HG03045 (cell line): ENCODE measurements around the gene MKLN1.
"Not testable (repeated sequence)": the region's sequence is repeated elsewhere in the genome, so short reads cannot be mapped to it uniquely, and the experiment has no call there.

Experiments used
- ATAC-seq: cut with Tn5 transposase; IDR thresholded peaks from one replicate; pipeline ENCODE4 v1.9.1; 2021; ENCODE audit warnings: mild to moderate bottlenecking, moderate library complexity; ENCODE audit not compliant: unreplicated experiment

MKLN1 gene

DNA sequence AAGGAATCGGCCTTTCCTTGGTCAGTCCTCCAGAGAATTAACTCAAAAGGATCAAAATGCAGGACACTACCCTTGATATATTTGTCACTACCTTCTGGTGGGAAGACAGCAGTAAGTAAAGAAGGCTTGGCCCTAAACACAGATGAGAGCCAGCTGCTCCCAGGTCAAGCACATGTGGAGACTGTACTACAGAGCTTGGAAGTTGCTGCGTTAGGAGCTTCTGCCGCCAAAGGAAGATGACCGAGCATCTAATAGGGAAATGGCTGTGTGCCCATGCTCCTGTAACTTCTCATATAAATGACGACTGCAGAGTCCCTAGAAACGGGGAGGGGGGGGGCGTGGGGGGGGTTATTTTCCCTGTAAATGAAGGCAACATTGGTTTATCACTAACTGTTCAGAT lies 169.8 kb downstream of the MKLN1 start:
- no peak for ATAC-seq

DNA sequence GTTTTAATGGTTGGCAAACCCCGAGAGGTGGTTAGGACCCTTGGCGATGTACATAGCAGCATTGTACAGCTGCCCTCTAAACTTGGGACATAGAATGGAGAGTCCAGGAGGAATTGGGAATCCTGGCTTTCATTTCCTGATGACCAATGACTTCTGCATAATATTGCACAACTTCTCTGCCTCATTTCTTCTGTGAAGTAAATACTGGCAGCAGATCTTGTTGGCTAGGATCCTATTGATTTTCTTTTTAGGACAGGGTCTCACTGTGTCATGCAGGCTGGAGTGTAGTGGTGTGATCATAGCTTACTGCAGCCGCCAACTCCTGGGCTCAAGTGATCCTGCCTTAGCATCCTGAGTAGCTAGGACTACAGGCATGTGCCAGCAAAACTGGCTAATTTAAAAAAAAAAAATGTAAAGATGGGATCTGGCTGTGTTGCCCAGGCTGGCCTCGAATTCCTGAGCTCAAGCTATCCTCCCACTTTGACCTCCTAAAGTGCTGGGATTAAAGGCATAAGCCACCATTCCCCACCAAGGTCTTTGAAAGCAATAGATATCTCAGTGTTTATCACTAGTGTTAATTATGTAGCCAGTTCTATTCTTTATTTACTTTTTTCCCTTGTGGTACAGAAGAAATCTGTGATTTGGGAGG lies 170.7 kb downstream of the MKLN1 start:
- no peak for ATAC-seq

DNA sequence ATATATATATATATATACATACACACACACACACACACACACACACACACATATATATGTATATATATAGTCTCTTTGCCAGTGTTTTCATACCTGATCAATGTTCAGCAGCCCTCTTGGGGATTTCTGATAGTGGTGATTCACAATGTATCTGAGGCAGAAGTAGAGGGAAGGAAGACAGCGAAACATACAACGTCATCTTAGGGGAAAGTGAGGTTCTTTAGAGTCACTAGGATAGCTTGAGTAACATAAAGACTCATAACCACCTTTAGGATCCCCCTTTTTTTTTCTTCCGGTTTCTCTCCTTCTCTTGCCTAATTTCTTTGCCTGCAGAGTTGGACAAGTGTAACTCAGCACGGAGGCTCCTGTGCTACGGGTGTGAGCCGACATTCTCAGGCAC lies 172.1 kb downstream of the MKLN1 start:
- ATAC-seq: no peak

DNA sequence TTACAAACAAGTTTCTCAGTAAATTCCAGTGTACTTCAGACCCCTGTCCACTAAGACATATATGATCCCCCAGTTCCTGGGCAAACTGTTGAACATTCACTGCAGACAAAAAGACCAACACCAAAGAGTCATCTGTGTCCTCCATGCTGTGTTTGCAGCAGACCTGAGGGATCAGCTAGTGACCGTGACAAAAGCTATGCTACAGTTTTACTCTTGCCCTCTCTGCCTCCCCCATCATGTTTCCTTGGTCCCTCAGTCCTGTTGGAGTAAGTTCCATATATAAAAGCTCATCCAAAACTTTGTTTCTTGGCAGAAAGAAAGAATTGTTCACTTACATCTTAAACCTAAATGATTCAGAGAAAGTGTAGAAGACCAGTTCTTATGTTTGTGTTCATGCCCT lies 172.7 kb downstream of the MKLN1 start:
- ATAC-seq: no peak

DNA sequence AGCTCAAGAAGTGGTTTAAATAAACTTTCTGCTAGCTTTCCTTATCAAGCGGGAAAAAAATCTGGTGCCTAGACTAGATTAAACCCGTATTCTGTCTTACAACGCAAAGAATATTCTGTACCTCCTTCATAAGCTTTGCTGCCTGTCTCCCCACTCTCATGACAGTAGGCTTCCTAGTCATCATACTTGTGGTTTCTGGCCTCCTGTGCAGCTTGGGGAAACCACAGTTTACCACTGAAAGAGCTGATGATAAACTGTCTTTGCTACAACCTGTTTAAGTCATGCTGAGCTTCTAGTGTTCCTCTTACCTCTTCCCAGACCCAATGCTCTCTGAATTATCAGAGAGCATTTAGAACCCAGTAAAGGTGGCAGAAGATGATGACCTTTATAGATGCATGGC lies 173.7 kb downstream of the MKLN1 start:
- peak; percentile 66 for ATAC-seq

DNA sequence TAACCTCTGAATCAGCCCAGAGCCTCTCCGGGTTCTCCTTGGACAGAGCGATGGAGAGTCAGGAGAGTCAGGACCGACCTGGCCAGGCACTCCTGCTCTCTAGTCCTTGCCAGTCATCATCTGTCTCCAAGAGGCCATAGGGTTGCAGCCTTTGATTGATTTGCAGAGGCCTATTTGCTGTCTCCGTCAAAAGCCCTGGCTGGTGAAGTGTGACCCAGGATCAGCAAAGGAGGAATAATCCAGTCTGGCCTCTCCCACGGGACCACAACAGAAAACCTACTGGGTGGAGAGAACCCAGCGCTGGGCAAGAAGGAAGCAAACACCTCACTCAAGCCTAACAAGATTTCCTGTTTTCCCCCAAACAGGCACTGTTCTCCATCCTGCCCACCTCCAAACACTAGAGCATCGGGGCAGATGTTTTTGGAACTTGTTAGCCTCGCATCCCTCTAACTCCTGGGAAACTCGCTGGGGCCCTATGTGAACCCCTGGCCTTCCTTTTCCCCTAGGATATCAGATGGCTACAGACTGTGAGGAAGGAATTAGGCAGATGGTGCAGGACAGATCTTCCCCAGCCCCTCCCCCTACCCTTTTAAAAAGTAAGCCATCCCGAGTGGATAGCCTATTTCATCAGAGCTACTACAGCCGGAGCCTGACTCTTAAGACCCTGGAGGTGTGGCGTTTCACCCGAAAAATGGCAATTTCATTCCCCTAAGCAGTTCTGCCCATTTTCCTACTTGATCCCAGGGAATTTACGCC lies 174.4 kb downstream of the MKLN1 start:
- no peak for ATAC-seq

DNA sequence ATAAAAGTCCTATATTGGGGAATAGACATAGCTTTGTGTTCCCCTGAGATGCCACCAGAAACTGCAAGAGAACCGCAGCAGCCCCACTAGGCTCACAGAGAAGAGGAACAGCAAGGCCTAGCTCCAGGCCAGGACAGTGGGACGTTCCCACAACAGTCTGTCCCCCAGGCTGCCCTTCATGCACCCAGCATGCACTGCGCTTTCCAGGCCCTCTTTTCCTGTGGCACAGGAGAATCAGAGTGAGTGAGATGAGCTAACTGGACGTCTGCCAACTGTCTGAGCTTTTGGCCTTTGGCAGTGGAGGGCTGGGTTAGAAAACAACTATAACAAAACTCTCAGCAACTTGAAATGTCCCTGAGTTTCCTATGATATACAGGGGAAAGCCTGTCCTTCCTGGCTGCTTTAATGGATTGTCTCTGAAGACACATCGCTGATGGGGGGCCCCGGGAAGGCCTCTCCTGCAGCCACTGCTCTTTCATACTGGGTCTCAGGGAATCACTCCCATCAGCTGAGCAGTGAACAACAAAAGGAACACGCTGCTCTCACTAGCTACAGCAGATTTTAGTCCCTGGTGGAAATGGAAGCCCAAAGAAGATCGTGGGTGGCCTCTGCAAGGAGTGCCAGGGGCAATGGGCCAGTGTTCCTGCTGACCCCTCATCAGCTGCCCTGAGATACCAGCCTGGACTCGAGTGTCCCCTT lies 175.3 kb downstream of the MKLN1 start:
- ATAC-seq: no peak

DNA sequence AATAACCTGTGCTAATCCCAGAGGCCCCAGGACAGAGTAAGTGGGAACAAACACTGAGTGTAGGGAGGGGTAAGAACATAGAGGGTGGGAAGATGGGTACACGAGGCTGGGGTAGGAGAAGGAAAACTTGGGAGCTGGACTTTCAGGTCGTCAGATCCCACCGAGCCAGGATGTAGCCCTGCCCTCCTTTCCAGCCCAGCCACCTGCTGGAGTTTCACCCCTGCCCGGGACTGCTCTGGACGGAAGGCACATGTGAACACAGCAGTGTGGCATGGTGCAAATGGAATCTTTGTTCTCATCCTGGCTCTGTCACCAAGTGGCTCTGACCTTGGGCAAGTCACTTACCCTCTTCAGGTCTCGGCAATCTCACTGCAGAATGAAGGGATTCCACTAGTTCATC lies 176.0 kb downstream of the MKLN1 start:
- ATAC-seq: no peak

DNA sequence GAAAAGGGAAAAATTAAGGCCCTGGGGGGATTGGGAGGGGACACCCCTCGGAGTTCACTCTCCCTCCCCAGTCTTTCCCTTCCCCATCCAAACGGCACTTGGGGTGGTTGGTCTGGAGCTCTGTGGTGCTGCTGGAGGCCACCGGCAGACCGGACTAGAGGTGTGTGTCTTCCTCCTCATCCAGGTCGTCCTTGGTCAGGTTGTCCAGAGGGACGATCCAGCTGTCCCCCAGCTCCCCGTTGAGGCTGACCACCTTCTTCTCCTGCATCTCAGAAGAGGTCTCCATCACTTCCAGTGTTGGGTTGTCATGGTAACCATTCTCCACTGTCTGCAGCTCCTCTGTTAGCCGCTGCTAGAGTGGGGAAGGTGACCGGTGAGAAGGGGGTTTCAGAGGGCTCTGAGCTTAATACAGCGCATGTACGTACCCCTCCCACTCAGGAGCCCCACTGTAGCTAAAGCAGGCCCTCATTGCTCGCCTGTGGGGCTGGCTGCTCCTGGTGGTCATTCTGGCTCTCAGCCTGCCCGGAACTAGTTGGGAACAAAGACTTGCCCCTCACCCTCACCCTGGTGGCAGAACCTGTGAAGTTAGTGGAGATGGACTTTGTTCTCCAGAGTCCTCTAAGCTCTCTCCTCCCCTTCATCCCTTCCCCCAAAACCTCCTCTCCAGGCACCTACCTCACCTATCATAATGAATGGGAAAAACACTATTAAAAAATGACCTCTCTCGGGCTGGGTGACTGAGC lies 176.7 kb downstream of the MKLN1 start:
- ATAC-seq: no peak

DNA sequence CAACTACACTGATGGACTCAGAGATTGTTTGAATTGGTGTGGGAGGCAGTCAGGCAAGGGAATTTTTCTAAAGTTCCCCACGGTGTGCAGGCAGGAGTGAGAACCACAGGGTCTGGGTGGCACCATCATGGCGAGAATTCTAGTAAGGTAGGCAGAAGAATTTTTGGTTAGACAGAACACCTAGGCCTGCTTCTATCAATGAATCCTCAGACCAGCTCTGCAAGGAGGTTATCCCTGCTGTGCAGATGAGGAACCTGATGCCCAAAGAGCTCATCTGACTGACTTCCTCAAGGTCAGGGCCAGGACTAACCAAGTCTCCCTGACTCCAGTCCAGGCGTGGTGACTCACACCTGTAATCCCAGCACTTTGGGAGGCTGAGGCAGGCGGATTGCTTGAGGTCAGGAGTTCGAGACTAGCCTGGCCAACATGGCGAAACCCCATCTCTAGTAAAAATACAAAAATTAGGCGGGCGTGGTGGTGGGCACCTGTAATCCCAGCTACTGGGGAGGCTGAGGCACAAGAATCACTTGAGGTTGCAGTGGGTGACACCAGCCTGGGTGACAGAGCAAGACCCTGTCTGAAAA lies 177.5 kb downstream of the MKLN1 start:
- ATAC-seq: not testable (repeated sequence)

DNA sequence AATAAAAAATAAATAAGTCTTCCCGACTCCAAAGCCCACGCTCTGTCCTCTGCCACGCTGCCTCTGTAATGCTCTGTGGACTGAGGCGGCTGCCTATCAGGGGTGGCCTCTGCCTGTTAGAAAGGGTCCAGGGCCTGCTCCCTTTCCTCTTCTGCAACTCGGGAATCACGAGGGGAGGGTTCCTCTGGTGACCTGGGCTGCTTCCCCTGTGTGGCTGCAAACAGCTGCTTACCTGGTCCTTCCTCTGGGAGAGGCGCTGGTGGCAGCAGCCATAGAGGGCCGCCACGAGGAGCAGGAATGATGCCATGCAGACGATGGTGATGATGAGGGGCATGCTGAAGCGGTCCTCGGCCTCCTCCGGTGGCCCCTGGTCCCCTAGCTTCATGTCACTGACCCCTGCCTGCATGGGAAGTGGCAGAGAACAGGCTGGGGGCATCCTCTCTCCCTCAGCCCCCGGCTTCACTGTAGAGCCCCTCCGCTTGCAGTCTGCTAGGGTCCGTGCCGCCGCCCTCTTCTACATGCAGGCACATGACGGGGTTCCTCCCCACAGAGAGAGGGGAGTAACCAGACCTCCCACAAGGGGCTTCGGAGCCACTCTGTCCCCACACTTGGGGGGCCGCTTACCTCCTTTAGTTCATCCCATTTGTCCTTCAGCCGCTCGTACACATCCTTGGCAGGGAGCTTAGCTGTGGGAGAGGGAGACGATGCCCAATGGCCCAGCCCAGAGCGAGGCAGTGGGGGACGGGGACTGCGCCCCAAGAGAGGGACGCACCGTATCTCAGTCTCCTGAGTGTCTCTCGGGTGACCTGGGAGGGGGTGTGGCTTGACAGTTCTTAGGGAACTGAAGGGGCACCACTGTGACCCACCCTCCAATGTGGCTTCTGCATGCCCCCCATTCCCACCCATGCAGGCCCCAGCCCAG lies 178.2 kb downstream of the MKLN1 start:
- ATAC-seq: no peak

DNA sequence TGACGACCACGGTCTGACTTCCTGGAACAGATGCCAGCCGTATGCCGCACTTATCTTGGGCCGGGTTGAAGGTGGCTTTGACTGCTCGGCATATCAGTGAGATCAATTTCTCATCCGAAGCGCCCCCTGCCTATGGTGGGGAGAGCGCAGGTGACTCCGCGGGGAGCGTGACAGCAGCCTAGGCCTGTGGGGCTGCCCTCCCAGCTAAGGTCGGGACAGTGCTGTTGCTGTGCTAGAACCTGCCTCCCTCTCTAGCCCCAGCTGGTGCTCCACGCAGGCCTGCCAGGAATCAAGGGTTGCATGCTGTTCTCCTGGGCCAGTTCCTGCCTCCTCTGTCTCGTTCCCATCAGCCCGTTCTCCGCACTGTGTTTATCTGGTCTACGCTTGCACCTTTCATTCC lies 178.9 kb downstream of the MKLN1 start:
- no peak for ATAC-seq

DNA sequence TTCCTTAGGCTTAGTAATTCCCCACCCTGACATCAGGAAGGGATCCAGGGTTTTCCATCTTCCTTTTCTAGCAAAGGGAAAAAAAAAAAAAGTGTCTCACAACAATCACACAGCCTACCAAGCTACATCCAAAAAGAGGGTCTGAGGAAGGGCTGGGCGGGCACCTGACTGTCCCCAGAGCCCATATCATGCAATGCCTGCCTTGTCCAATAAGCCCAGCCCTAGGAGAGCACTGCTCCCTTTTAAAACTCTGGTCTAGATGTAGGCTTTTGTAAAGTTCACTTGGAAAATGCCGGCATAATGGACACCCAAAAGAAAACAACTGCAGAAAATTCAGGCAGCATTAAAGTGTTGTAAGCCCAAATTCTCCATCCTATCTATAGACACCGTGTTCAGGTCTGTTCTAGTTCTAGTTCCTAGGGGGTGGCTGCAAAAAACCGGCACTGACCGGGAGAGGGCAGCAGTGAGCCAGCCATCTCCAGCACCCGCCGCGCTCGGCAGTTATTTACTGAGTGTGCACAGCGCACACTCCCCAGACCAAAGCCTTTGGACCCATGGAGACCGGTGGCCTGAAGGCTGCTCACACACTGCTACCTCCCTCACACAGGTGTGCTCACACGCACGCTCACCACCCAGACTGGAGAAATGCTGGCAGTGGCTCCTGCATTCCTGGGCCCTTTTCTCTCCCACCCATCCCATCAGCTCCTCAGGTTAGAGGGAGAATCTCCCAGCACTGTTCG lies 180.1 kb downstream of the MKLN1 start:
- peak; percentile 59 for ATAC-seq

DNA sequence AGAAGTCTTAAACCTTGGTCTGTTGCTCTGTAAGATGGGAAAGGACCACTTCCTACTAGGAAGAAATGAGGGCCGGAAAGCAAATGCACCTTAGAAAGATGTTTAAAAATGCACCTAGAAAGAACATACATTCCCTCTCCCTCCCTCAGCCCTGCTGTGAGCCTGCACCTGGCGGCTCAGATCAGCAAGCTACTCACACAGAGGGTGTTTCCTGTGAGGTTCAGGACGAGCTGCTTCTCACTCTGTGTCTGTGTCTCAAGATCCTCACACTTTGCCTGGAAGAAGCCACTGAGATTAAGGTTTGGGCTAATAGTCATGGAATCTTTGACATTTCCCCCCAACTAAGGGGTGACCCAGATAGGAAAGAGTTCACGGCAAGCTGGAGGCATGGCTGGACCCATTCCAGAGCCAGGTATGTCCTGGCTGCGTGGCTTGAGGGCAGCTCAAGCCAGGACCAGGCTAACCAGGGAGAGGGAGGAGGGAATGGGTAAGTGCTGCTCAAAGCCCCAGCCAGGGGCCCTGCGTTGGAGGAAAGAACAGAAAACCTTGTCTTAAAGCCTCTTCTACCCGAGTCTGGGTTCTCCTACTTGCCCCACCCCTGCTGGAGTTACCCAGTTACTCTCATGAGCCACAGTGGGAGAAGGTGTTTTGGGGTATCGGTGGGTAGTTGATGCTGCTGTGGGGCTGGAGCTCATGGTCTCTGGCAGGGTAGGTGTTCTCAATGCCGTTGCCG lies 181.2 kb downstream of the MKLN1 start:
- ATAC-seq: no peak

DNA sequence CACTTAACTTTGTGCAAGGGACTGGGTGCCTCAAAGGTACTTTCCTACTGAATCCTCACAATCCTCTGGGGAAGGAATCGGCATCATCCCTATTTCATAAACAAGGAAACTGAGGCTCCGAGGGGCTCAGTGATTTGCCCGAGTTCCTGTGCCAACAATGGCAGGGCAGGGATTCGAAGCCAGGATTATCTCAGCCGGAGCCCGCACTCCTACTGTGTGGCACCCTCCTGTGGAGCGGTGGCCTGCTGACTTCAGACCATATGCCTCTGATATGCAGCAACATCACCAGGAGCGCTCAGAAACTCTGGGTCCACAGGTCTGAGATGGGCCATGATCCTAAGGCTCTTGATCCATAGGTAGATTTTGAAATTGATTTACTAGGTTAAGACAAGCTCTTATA lies 182.1 kb downstream of the MKLN1 start:
- no peak for ATAC-seq

DNA sequence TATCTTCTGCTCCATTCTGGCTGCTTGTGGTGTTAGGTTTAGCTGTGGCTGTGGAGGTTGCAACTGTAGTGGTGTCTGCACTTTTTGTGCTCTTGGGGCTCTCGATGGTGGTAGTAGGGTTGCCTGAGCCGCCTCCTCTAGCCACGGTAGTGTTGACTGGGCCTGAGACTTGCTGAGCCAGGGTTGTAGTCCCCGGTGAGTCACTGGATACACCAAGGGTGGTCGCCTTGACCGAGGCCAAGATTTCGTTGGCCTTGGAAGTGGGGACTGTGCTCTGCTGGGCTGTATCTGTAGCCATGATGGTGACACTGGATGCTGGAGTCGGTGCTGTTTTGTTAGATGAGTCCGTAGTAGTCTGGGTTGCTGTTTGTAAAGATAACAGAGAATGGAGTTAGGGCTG lies 183.4 kb downstream of the MKLN1 start:
- ATAC-seq: no peak

DNA sequence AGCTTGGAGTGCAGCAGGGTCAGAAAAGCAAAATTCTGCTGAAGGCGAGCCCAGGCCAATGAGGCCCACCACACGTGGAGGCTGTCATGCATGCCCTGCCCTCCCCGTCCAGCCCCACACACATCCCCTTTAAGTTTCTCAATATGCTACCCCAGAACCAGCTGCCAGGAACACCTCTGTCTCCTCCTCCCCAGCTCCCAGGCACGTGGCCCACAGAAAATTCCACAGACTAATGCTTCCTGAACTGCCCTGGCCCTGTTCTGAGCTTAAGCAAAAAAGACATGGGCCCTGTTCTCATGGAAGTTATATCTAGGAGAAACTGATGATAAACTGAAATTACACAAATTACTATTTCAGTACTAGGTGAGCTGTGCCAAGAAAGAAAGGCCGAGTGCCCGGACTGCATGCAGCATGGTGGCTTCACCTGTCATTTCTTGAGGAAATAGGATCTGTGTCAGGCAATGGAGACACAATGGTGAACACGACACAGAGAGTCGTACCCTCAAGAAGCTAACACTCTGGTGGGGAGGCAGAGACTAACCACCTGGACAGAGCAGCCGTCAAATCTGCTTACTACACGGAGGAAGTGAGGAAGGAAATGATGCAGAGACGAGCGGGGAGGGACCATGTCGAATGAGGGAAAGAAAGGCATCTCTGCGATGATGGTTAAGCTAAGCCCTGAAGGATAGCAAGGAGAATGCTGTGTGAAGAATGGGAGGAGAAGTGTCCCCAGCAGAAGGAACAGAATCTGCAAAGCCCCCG lies 184.3 kb downstream of the MKLN1 start:
- no peak for ATAC-seq
